Upper lobe of left lung (tissue), 4 donors: ENCODE data around the gene TYW1.

Source experiments
- POLR2A ChIP-seq, 4 donors: fragments of 450-650 bp; IDR thresholded peaks; one replicate each; pipeline ENCODE4 v1.5.1; 2016 to 2017; ENCODE audit warnings: antibody characterized with exemption in 4 of 4, mild to moderate bottlenecking in 2 of 4
- POLR2AphosphoS5 ChIP-seq, 2 donors: sonication (generic); formaldehyde crosslinking; IDR thresholded peaks; one replicate each; pipeline ENCODE4 v1.5.1; 2017; ENCODE audit warnings: antibody characterized with exemption in 2 of 2

GRCh38 chr7:67210567-67210966 lies 213.9 kb downstream of the TYW1 start:
- no peak for TF ChIP-seq POLR2AphosphoS5 (IDR thresholded peaks at IDR 0.05)
- no peak for TF ChIP-seq POLR2A (IDR thresholded peaks at IDR 0.05)
